ENCODE measurements around the gene TULP1. TPM values are rescaled to one million over a fixed set of nuclear protein-coding genes. Genes with fewer than 3 reads are reported as not detected.

TULP1 gene
- total and polyA plus RNA-seq, 10 donors, result 0.03 to 0.09 (median 0.04) TPM; not detected in 7

DNA sequence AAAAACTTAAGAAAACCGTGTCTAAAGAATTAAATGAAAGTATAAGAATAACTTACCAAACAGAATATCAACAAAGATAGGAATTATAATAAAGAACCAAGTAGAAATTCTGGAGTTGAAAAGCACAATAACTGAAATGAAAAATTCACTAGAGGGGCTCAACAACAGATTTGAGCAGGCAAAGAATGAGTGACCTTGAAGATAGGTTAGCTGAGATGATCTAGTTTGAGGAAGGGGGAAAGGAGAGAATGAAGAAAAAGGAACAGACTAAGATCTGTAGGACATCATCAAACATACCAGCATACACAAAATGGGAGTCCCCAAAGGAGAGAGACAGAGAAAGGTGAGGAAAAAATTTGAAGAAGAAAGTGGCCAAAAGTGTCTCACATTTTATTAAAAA lies 37.7 kb upstream of the TULP1 start:
- intact Hi-C loops (cut with DNase I; ENCODE audit: low total_unique reads), result no loop called here
- no peaks in the 10 kb centered on the region for H3K36me3 ChIP-seq
- DNase-seq, result no peak
- WGBS, 5 donors, result 67 to 78% (median 71%) methylated on average over 1 of the region's 1 CpG
- H3K4me3 ChIP-seq, result no peak overlapping the region
- peaks cover 0 to 6% (median 0%) of the 10 kb centered on the region in 6 donors for H3K4me1 ChIP-seq
- TF ChIP-seq, protein P1, sequence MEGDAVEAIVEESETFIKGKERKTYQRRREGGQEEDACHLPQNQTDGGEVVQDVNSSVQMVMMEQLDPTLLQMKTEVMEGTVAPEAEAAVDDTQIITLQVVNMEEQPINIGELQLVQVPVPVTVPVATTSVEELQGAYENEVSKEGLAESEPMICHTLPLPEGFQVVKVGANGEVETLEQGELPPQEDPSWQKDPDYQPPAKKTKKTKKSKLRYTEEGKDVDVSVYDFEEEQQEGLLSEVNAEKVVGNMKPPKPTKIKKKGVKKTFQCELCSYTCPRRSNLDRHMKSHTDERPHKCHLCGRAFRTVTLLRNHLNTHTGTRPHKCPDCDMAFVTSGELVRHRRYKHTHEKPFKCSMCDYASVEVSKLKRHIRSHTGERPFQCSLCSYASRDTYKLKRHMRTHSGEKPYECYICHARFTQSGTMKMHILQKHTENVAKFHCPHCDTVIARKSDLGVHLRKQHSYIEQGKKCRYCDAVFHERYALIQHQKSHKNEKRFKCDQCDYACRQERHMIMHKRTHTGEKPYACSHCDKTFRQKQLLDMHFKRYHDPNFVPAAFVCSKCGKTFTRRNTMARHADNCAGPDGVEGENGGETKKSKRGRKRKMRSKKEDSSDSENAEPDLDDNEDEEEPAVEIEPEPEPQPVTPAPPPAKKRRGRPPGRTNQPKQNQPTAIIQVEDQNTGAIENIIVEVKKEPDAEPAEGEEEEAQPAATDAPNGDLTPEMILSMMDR (IDR thresholded peaks at IDR 0.05 in 8 of 11, conservative IDR thresholded peaks at IDR 0.05 in 3 of 11), result no peak
- TF ChIP-seq POLR2A (IDR thresholded peaks at IDR 0.05) (no peak), POLR2AphosphoS5 (IDR thresholded peaks at IDR 0.05) (no peak)
- H3K9me3 ChIP-seq, result peaks cover 0 to 25% (median 17%) of the 10 kb centered on the region in 8 donors
- H3K27me3 ChIP-seq (replicated peaks in 1 of 7), result peaks cover 0 to 4% (median 0%) of the 10 kb centered on the region in 7 donors
- no peak overlapping the region for H3K27ac ChIP-seq

- no peaks in the 10 kb centered on the region for H3K36me3 ChIP-seq
- TF ChIP-seq POLR2AphosphoS5 (IDR thresholded peaks at IDR 0.05), result no peak
- TF ChIP-seq, protein P1 (IDR thresholded peaks at IDR 0.05 in 8 of 11, conservative IDR thresholded peaks at IDR 0.05 in 3 of 11), result no peak
- TF ChIP-seq POLR2A (IDR thresholded peaks at IDR 0.05), result no peak
- 55 to 72% (median 71%) methylated on average over 6 of the region's 6 CpGs for WGBS, 5 donors
These were observed 35.0 kb upstream of the TULP1 start for GRCh38 chr6:35547676-35548075.

DNA sequence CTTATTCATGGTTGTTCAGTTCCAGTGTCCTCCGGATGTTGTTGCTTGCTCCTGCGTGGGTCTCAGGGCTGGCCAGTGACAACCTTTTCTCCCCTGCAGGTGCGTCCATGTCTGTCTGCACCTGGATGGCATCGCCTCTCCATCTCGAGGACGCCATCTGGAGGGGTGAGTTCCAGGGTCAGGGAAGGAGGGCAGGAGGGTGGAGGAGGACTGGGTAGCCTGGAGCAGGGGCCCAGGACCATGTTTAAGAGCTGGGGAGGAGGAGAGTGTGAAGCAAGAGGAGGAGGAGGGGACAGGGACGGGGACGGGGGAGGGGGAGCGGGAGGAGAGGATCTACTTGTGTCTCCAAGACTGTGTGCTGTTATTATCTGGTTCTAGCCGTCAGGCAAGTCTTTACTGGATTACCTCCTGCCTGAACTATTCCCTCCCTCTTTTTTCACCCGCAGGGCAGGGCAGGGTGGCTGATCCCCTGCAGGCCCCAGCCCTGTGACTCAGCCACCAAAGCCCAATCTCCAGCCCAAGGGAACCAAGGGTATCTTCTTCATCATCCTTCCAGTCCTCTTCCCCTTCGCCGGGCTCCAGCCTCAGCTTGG lies 32.2 kb upstream of the TULP1 start:
- H3K9me3 ChIP-seq, result peaks cover 0 to 25% (median 7%) of the 10 kb centered on the region in 8 donors
- intact Hi-C loops (cut with DNase I; ENCODE audit: low total_unique reads), result no loop called here
- no peaks in the 10 kb centered on the region for H3K4me1 ChIP-seq
- H3K27ac ChIP-seq, result no peak overlapping the region
- peak; percentile 24 for DNase-seq
- no peaks in the 10 kb centered on the region for H3K27me3 ChIP-seq (replicated peaks in 1 of 7)
- no peak for TF ChIP-seq POLR2AphosphoS5 (IDR thresholded peaks at IDR 0.05)
- TF ChIP-seq, protein P1 (IDR thresholded peaks at IDR 0.05 in 8 of 11, conservative IDR thresholded peaks at IDR 0.05 in 3 of 11), result no peak
- TF ChIP-seq POLR2A (IDR thresholded peaks at IDR 0.05), result no peak
- no peaks in the 10 kb centered on the region for H3K36me3 ChIP-seq
- 69 to 87% (median 80%) methylated on average over 13 of the region's 13 CpGs for WGBS, 5 donors
- H3K4me3 ChIP-seq, result no peak overlapping the region

More at GRCh38 chr6:35547676-35548075, 35.0 kb upstream of the TULP1 start:
- Histone ChIP-seq H3K9me3 (peaks cover 0 to 25% (median 17%) of the 10 kb centered on the region in 8 donors), H3K4me1 (peaks cover 0 to 6% (median 0%) of the 10 kb centered on the region in 6 donors), H3K27me3 (replicated peaks in 1 of 7) (no peaks in the 10 kb centered on the region), H3K4me3 (no peak overlapping the region), H3K27ac (no peak overlapping the region)
- DNase-seq, result no peak
- intact Hi-C loops (cut with DNase I; ENCODE audit: low total_unique reads), result no loop called here

DNA sequence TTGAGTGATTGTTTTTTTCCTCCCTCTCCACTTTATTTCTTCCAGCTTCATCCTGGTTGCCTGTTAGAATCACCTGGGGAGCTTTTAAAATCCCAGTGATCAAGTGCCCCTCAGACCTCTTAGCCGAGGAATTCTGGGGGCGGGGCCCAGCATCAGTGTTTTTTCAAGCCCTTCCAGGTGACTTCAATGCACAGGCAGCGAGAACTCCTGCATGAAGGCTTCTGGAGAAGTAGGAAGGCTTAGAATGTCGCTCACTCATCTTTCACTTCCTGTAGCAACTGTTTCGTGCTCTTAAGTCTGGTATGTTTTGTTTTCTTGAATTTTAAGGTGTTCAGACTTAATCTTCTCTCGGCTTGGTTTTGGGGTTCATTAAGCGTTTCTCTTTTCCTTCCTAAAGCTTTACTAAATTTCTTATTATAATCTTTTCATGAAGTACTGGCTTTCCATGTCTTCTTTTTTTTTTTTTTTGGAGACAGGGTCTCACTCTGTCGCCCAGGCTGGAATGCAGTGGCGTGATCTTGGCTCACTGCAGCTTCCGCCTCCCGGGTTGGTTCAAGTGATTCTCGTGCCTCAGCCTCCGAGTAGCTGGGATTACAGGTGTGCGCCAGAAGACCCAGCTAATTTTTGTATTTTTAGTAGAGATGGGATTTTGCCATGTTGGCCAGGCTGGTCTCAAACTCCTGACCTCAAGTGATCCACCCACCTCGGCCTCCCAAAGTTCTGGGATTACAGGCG lies 30.9 kb upstream of the TULP1 start:
- intact Hi-C loops (cut with DNase I; ENCODE audit: low total_unique reads), result no loop called here
- WGBS, 5 donors, result 80 to 85% (median 82%) methylated on average over 16 of the region's 16 CpGs
- Histone ChIP-seq H3K9me3 (peaks cover 0 to 21% (median 4%) of the 10 kb centered on the region in 8 donors), H3K27me3 (replicated peaks in 1 of 7) (no peaks in the 10 kb centered on the region), H3K4me3 (no peak overlapping the region), H3K4me1 (no peaks in the 10 kb centered on the region), H3K36me3 (no peaks in the 10 kb centered on the region), H3K27ac (no peak overlapping the region)
- TF ChIP-seq, protein P1 (IDR thresholded peaks at IDR 0.05 in 8 of 11, conservative IDR thresholded peaks at IDR 0.05 in 3 of 11), result no peak
- no peak for TF ChIP-seq POLR2A (IDR thresholded peaks at IDR 0.05)
- TF ChIP-seq POLR2AphosphoS5 (IDR thresholded peaks at IDR 0.05), result no peak
- peak; percentile 8 for DNase-seq
